ENCODE measurements around the gene SNX5.

- TF ChIP-seq CTCF (IDR thresholded peaks at IDR 0.05), result no peak
- TF ChIP-seq POLR2A (IDR thresholded peaks at IDR 0.05), result no peak
Measured at GRCh38 chr20:18001131-18001921, 32.7 kb upstream of the SNX5 start.
